K562 (cell line): ENCODE data around the gene G2E3.

Experiments
- ADNP ChIP-seq: fragments of 200-800 bp; sonication (Bioruptor generic); IDR thresholded peaks from 2 replicates; pipeline ENCODE4 v1.6.1; 2016; ENCODE audit warnings: missing genetic modification characterization, missing compliant biosample characterization
- CAMTA2 ChIP-seq: fragments of 250-450 bp; sonication (Bioruptor Pico); conservative IDR thresholded peaks from 2 replicates; pipeline ENCODE4 v1.5.1; 2022
- FOS ChIP-seq: IDR thresholded peaks from 3 replicates; pipeline ENCODE4 v1.6.1; 2011; ENCODE audit not compliant: insufficient read length; ENCODE audit errors: extremely low read depth
- GATA2 ChIP-seq: sonication (generic); formaldehyde crosslinking; IDR thresholded peaks from 2 replicates; pipeline ENCODE4 v1.4.0; 2020; ENCODE audit warnings: mild to moderate bottlenecking, missing genetic modification reagents
- JUND ChIP-seq, 2 experiments: IDR thresholded peaks; 2 replicates in 1 of 2; 3 replicates in 1 of 2; pipeline ENCODE4 v1.6.1; 2011; ENCODE audit warnings: borderline replicate concordance in 2 of 2, low read depth in 2 of 2, low read length in 2 of 2, improper control_type of control experiment in 1 of 2, missing biosample characterization in 1 of 2, missing genetic modification characterization in 1 of 2, missing genetic modification reagents in 1 of 2
- POLR2AphosphoS5 ChIP-seq: IDR thresholded peaks from 2 replicates; pipeline ENCODE4 v1.6.1; 2011; ENCODE audit warnings: mild to moderate bottlenecking, low read depth, low read length, moderate library complexity; ENCODE audit not compliant: control insufficient read depth, insufficient read depth
- SRF ChIP-seq, 2 experiments: fragments of 250-450, 450-650 bp in 1 of 2; sonication (Bioruptor Pico) in 1 of 2; sonication (generic) in 1 of 2; formaldehyde crosslinking; IDR thresholded peaks; 2 replicates each; pipeline versions ENCODE4 v1.5.0 to v1.5.1; 2020 to 2022; ENCODE audit warnings: mild to moderate bottlenecking in 1 of 2, missing genetic modification reagents in 1 of 2
- XRCC5 ChIP-seq: fragments of 200-400 bp; formaldehyde crosslinking; IDR thresholded peaks from 2 replicates; pipeline ENCODE4 v1.6.1; 2017; ENCODE audit warnings: low read depth, mild to moderate bottlenecking, low read length
- ZNF512 ChIP-seq: IDR thresholded peaks from 2 replicates; pipeline ENCODE4 v1.6.1; 2016; ENCODE audit warnings: missing genetic modification characterization, missing compliant biosample characterization
- ZNF561 ChIP-seq: fragments of 450-650 bp; formaldehyde crosslinking; conservative IDR thresholded peaks from 2 replicates; pipeline ENCODE4 v1.4.0; 2020; ENCODE audit warnings: mild to moderate bottlenecking, moderate library complexity
- ZNF668 ChIP-seq: fragments of 250-450 bp; sonication (Bioruptor Pico); IDR thresholded peaks from 2 replicates; pipeline ENCODE4 v1.8.0; 2022; ENCODE audit warnings: mild to moderate bottlenecking, inconsistent platforms
- TF ChIP-seq, protein P1 (sequence below), 3 experiments: IDR thresholded peaks in 2 of 3; conservative IDR thresholded peaks in 1 of 3; 2 replicates each; pipeline ENCODE4 v1.5.1; 2011 to 2012; ENCODE audit warnings: low read length in 3 of 3, mild to moderate bottlenecking in 3 of 3, control low read depth in 2 of 3, improper control_type of control experiment in 1 of 3, inconsistent platforms in 1 of 3, low read depth in 1 of 3, mixed read lengths in 1 of 3, moderate library complexity in 1 of 3; ENCODE audit not compliant: insufficient read depth in 2 of 3

GRCh38 chr14:30528778-30529642 lies 29.9 kb upstream of the G2E3 start:
- TF ChIP-seq JUND (IDR thresholded peaks at IDR 0.05; ENCODE audit: borderline replicate concordance, low read depth, low read length), result no peak
- no peak for TF ChIP-seq JUND (tag; IDR thresholded peaks at IDR 0.05; ENCODE audit: borderline replicate concordance, low read depth, low read length)
- TF ChIP-seq FOS, result no peak
- TF ChIP-seq, protein P1, sequence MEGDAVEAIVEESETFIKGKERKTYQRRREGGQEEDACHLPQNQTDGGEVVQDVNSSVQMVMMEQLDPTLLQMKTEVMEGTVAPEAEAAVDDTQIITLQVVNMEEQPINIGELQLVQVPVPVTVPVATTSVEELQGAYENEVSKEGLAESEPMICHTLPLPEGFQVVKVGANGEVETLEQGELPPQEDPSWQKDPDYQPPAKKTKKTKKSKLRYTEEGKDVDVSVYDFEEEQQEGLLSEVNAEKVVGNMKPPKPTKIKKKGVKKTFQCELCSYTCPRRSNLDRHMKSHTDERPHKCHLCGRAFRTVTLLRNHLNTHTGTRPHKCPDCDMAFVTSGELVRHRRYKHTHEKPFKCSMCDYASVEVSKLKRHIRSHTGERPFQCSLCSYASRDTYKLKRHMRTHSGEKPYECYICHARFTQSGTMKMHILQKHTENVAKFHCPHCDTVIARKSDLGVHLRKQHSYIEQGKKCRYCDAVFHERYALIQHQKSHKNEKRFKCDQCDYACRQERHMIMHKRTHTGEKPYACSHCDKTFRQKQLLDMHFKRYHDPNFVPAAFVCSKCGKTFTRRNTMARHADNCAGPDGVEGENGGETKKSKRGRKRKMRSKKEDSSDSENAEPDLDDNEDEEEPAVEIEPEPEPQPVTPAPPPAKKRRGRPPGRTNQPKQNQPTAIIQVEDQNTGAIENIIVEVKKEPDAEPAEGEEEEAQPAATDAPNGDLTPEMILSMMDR (IDR thresholded peaks at IDR 0.05 in 2 of 3, conservative IDR thresholded peaks at IDR 0.05 in 1 of 3; ENCODE audit: insufficient read depth in 2 of 3, low read depth in 1 of 3, low read length in 3 of 3), result no peak
- no peak for TF ChIP-seq ADNP
- no peak for TF ChIP-seq SRF (CRISPR knock-in tag; IDR thresholded peaks at IDR 0.05)
- no peak for TF ChIP-seq GATA2 (CRISPR knock-in tag)
- TF ChIP-seq XRCC5, result no peak
- TF ChIP-seq CAMTA2 (CRISPR knock-in tag), result no peak
- no peak for TF ChIP-seq POLR2AphosphoS5
- TF ChIP-seq ZNF512 (tag), result no peak
- TF ChIP-seq ZNF561, result no peak
- TF ChIP-seq ZNF668 (CRISPR knock-in tag), result no peak
